ENCODE results near the gene COQ10B. TPM values are rescaled to one million over a fixed set of nuclear protein-coding genes. Genes with fewer than 3 reads are reported as not detected.

COQ10B gene
- total RNA-seq, 1 experiment from 2014 or later, result 60.9 TPM

Other genes starting within 250 kb of the COQ10B start
- 8.4 and 15.5 TPM in 2 replicates for gene ANKRD44, start 142.8 kb upstream of the COQ10B start, total RNA-seq (2014; rRNA removed; shearing (Covaris generic))
- 157 and 250 TPM in 2 replicates for gene SF3B1, start 18.5 kb upstream of the COQ10B start, total RNA-seq (2014; rRNA removed; shearing (Covaris generic))
- gene HSPD1, start 46.3 kb downstream of the COQ10B start, total RNA-seq (2014; rRNA removed; shearing (Covaris generic)), result 379 and 468 TPM in 2 replicates
- 328 and 363 TPM in 2 replicates for gene HSPE1, start 46.8 kb downstream of the COQ10B start, total RNA-seq (2014; rRNA removed; shearing (Covaris generic))
- gene MOB4, start 62.5 kb downstream of the COQ10B start, total RNA-seq (2014; rRNA removed; shearing (Covaris generic)), result 64.1 and 69.8 TPM in 2 replicates
- gene RFTN2, start 222.0 kb downstream of the COQ10B start, total RNA-seq (2014; rRNA removed; shearing (Covaris generic)), result 0.16 and 0.21 TPM in 2 replicates

Data from SJSA1 (cell line).